HG02840 (cell line): ENCODE measurements around the gene PRR33.
A peak's percentile ranks its signal among the peaks of the same experiment; 100 is the strongest.

Experiments
- ATAC-seq: cut with Tn5 transposase; IDR thresholded peaks from one replicate; pipeline ENCODE4 v1.9.1; 2021; ENCODE audit warnings: mild to moderate bottlenecking, moderate library complexity, moderate number of reproducible peaks; ENCODE audit not compliant: unreplicated experiment, low FRiP score

Gene PRR33

GRCh38 chr11:1866776-1867175 is 24.9 kb downstream of the PRR33 start:
- ATAC-seq: no peak

GRCh38 chr11:1866226-1866625 is 25.5 kb downstream of the PRR33 start:
- no peak for ATAC-seq

- no peak for ATAC-seq
Observed at GRCh38 chr11:1864831-1865665, 26.6 kb downstream of the PRR33 start.

GRCh38 chr11:1864231-1864630 is 27.5 kb downstream of the PRR33 start:
- ATAC-seq: no peak

- ATAC-seq: no peak
Observed at GRCh38 chr11:1863352-1864216, 28.1 kb downstream of the PRR33 start.

- ATAC-seq: no peak
Observed at GRCh38 chr11:1862588-1863351, 28.9 kb downstream of the PRR33 start.

- ATAC-seq: no peak
Observed at GRCh38 chr11:1861435-1862411, 30.0 kb downstream of the PRR33 start.

GRCh38 chr11:1860108-1860507 is 31.6 kb downstream of the PRR33 start:
- no peak for ATAC-seq

- no peak for ATAC-seq
Observed at GRCh38 chr11:1859004-1859403, 32.7 kb downstream of the PRR33 start.

GRCh38 chr11:1858576-1858975 is 33.1 kb downstream of the PRR33 start:
- no peak for ATAC-seq

GRCh38 chr11:1858154-1858553 is 33.5 kb downstream of the PRR33 start:
- ATAC-seq: no peak

GRCh38 chr11:1857064-1857463 is 34.6 kb downstream of the PRR33 start:
- ATAC-seq: no peak

- no peak for ATAC-seq
Observed at GRCh38 chr11:1856306-1857005, 35.2 kb downstream of the PRR33 start.

GRCh38 chr11:1855886-1856265 is 35.8 kb downstream of the PRR33 start:
- no peak for ATAC-seq

GRCh38 chr11:1854949-1855885 is 36.5 kb downstream of the PRR33 start:
- peak; percentile 38 for ATAC-seq

- ATAC-seq: peak; percentile 26
Observed at GRCh38 chr11:1854132-1854948, 37.4 kb downstream of the PRR33 start.
